Measurements from ENCODE around the gene RAB27A. TPM values are rescaled to one million over a fixed set of nuclear protein-coding genes. Genes with fewer than 3 reads are reported as not detected.
"Not testable (repeated sequence)": the region's sequence is repeated elsewhere in the genome, so short reads cannot be mapped to it uniquely, and the experiment has no call there.

RAB27A gene
- total RNA-seq, 1 donor from 2014 or later: 3.7 TPM

GRCh38 chr15:55283379-55284147, 6.0 kb downstream of the RAB27A start:
- Histone ChIP-seq H3K4me1 (ENCODE audit: control insufficient read depth in 3 of 3, insufficient read depth in 3 of 3, low read length in 3 of 3) (no peaks in the 10 kb centered on the region), H3K9ac (ENCODE audit: low read depth in 1 of 3, low read length in 3 of 3) (no peak overlapping the region), H3K36me3 (ENCODE audit: control insufficient read depth in 3 of 3, insufficient read depth in 3 of 3, low read length in 3 of 3) (no peaks in the 10 kb centered on the region), H3K27ac (ENCODE audit: low read depth, low read length) (no peak overlapping the region), H3K4me3 (ENCODE audit: low read length in 3 of 3) (no peak overlapping the region), H3K27me3 (ENCODE audit: control insufficient read depth in 3 of 3, insufficient read depth in 3 of 3, low read length in 3 of 3) (no peaks in the 10 kb centered on the region), H3K9me3 (ENCODE audit: control insufficient read depth in 3 of 3, low read length in 3 of 3) (no peaks in the 10 kb centered on the region)

DNA sequence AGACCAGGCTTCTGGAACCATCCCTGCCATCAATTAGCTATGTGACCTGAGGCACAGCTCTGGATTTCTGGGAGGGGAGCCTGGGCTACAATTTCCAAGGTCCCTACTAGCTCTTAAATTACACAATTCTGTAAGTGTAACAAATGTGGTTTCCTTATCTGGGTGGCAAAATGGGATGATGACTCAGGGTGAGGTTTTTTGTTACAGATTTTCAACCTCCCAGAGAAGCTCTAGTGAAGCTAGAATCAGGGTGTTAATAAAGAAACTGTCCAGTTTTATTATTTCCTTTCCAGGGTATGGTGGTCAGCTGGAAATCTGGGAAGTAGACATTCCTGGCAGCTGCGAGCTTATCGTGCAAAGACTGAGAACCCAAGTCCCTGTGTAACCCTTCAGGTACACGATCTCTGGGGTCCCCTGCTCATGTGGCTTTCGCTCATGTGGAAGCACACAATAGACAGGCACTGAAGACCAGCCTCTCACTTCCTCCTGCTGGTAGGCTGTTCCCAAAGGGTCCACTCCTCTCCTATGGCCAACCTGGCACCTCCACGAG, 7.3 kb downstream of the RAB27A start:
- H3K4me3 ChIP-seq (ENCODE audit: low read length in 3 of 3): no peak overlapping the region
- H3K9ac ChIP-seq (ENCODE audit: low read depth in 1 of 3, low read length in 3 of 3): no peak overlapping the region
- no peak overlapping the region for H3K27ac ChIP-seq (ENCODE audit: low read depth, low read length)
- H3K27me3 ChIP-seq (ENCODE audit: control insufficient read depth in 3 of 3, insufficient read depth in 3 of 3, low read length in 3 of 3): no peaks in the 10 kb centered on the region
- no peaks in the 10 kb centered on the region for H3K9me3 ChIP-seq (ENCODE audit: control insufficient read depth in 3 of 3, low read length in 3 of 3)
- H3K4me1 ChIP-seq (ENCODE audit: control insufficient read depth in 3 of 3, insufficient read depth in 3 of 3, low read length in 3 of 3): no peaks in the 10 kb centered on the region
- no peaks in the 10 kb centered on the region for H3K36me3 ChIP-seq (ENCODE audit: control insufficient read depth in 3 of 3, insufficient read depth in 3 of 3, low read length in 3 of 3)

GRCh38 chr15:55281517-55282228, 7.9 kb downstream of the RAB27A start:
- H3K4me3 ChIP-seq (ENCODE audit: low read length in 3 of 3): no peak overlapping the region
- no peak overlapping the region for H3K9ac ChIP-seq (ENCODE audit: low read depth in 1 of 3, low read length in 3 of 3)
- H3K27me3 ChIP-seq (ENCODE audit: control insufficient read depth in 3 of 3, insufficient read depth in 3 of 3, low read length in 3 of 3): no peaks in the 10 kb centered on the region
- H3K27ac ChIP-seq (ENCODE audit: low read depth, low read length): no peak overlapping the region
- H3K9me3 ChIP-seq (ENCODE audit: control insufficient read depth in 3 of 3, low read length in 3 of 3): no peaks in the 10 kb centered on the region
- H3K36me3 ChIP-seq (ENCODE audit: control insufficient read depth in 3 of 3, insufficient read depth in 3 of 3, low read length in 3 of 3): no peaks in the 10 kb centered on the region
- H3K4me1 ChIP-seq (ENCODE audit: control insufficient read depth in 3 of 3, insufficient read depth in 3 of 3, low read length in 3 of 3): no peaks in the 10 kb centered on the region

- H3K27ac ChIP-seq (ENCODE audit: low read depth, low read length); H3K9ac ChIP-seq (ENCODE audit: low read depth in 1 of 3, low read length in 3 of 3); H3K9me3 ChIP-seq (ENCODE audit: control insufficient read depth in 3 of 3, low read length in 3 of 3); H3K4me3 ChIP-seq (ENCODE audit: low read length in 3 of 3); H3K36me3 ChIP-seq (ENCODE audit: control insufficient read depth in 3 of 3, insufficient read depth in 3 of 3, low read length in 3 of 3); H3K4me1 ChIP-seq (ENCODE audit: control insufficient read depth in 3 of 3, insufficient read depth in 3 of 3, low read length in 3 of 3); H3K27me3 ChIP-seq (ENCODE audit: control insufficient read depth in 3 of 3, insufficient read depth in 3 of 3, low read length in 3 of 3): not testable (repeated sequence)
Observed at GRCh38 chr15:55280589-55280988, 9.0 kb downstream of the RAB27A start.

- Histone ChIP-seq H3K36me3 (ENCODE audit: control insufficient read depth in 3 of 3, insufficient read depth in 3 of 3, low read length in 3 of 3) (no peaks in the 10 kb centered on the region), H3K27me3 (ENCODE audit: control insufficient read depth in 3 of 3, insufficient read depth in 3 of 3, low read length in 3 of 3) (no peaks in the 10 kb centered on the region), H3K4me3 (ENCODE audit: low read length in 3 of 3) (no peak overlapping the region), H3K4me1 (ENCODE audit: control insufficient read depth in 3 of 3, insufficient read depth in 3 of 3, low read length in 3 of 3) (no peaks in the 10 kb centered on the region), H3K9me3 (ENCODE audit: control insufficient read depth in 3 of 3, low read length in 3 of 3) (no peaks in the 10 kb centered on the region), H3K27ac (ENCODE audit: low read depth, low read length) (no peak overlapping the region), H3K9ac (ENCODE audit: low read depth in 1 of 3, low read length in 3 of 3) (no peak overlapping the region)
Observed at GRCh38 chr15:55279746-55280351, 9.8 kb downstream of the RAB27A start.

DNA sequence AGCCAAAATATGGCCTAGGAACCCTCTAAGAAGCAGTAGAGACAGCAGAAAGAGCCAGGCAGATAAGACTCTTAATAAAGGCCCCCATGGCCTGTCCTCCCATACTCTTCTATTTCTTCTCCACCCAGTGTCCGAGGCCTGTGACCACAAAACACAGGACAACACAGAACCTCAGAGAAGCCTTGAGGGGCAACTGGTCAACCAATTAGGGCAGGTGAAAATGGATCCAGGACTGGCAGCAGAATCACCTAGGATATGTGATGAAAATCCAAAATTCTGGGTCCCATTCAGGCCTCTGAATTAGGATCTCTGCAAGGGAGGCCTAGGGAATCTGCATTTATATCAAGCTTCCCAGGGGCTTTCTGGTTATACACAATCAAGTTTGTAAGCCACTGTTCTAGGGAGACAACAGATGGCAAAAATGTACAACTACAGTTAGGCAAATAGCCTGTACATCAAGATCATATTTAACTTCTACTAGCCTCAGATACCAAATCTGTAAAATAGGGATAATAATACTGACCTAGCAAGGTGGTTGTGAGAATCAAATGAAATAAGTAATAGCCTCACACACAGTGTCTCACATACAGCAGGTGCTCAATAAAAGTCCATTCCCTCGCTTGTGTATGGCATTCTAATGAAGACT, 10.4 kb downstream of the RAB27A start:
- Histone ChIP-seq H3K9me3 (ENCODE audit: control insufficient read depth in 3 of 3, low read length in 3 of 3) (no peaks in the 10 kb centered on the region), H3K9ac (ENCODE audit: low read depth in 1 of 3, low read length in 3 of 3) (no peak overlapping the region), H3K27ac (ENCODE audit: low read depth, low read length) (no peak overlapping the region), H3K4me1 (ENCODE audit: control insufficient read depth in 3 of 3, insufficient read depth in 3 of 3, low read length in 3 of 3) (no peaks in the 10 kb centered on the region), H3K27me3 (ENCODE audit: control insufficient read depth in 3 of 3, insufficient read depth in 3 of 3, low read length in 3 of 3) (no peaks in the 10 kb centered on the region), H3K36me3 (ENCODE audit: control insufficient read depth in 3 of 3, insufficient read depth in 3 of 3, low read length in 3 of 3) (no peaks in the 10 kb centered on the region), H3K4me3 (ENCODE audit: low read length in 3 of 3) (no peak overlapping the region)

DNA sequence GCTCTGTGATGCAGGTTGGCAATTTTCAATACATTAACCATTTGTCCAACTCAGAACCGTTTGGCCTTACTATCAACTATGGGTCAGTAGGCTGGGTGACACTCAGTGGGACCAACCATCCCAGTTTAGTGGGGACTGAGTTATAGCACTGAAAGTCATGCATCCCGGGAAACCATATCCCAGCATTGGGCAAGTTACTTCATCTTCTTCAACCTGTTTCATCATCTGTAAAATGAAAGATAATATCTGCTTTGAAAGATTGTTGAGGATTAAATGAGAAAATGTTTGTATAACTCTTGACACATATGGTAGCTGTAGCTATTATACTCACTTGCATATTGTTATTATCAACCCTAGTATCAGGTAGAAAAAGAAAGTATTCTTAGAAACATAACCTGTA, 11.9 kb downstream of the RAB27A start:
- Histone ChIP-seq H3K36me3 (ENCODE audit: control insufficient read depth in 3 of 3, insufficient read depth in 3 of 3, low read length in 3 of 3) (no peaks in the 10 kb centered on the region), H3K9me3 (ENCODE audit: control insufficient read depth in 3 of 3, low read length in 3 of 3) (no peaks in the 10 kb centered on the region), H3K27me3 (ENCODE audit: control insufficient read depth in 3 of 3, insufficient read depth in 3 of 3, low read length in 3 of 3) (no peaks in the 10 kb centered on the region), H3K9ac (ENCODE audit: low read depth in 1 of 3, low read length in 3 of 3) (no peak overlapping the region), H3K27ac (ENCODE audit: low read depth, low read length) (no peak overlapping the region), H3K4me1 (ENCODE audit: control insufficient read depth in 3 of 3, insufficient read depth in 3 of 3, low read length in 3 of 3) (no peaks in the 10 kb centered on the region), H3K4me3 (ENCODE audit: low read length in 3 of 3) (no peak overlapping the region)

DNA sequence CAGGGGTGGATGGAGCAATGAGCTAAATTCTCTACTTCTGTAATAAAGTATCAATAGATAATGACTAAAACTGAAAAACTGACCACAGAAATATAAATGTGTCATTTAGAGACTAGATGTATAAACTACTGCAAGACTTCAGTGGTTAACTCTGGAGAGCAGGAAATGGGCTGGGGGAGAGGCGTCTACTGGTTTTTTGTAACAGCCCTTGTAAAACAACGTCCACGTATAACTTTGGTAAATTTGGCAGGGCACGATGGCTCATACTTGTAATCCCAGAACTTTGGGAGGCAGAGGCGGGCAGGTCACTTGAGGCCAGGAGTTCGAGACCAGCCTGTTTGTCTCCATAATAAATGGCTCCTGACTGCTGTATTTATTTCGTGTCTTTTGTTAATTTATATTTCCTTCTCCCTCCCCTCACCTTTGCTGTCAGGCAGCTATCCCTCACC, 12.5 kb downstream of the RAB27A start:
- no peak overlapping the region for H3K4me3 ChIP-seq (ENCODE audit: low read length in 3 of 3)
- no peak overlapping the region for H3K9ac ChIP-seq (ENCODE audit: low read depth in 1 of 3, low read length in 3 of 3)
- H3K9me3 ChIP-seq (ENCODE audit: control insufficient read depth in 3 of 3, low read length in 3 of 3): no peaks in the 10 kb centered on the region
- H3K27ac ChIP-seq (ENCODE audit: low read depth, low read length): no peak overlapping the region
- no peaks in the 10 kb centered on the region for H3K27me3 ChIP-seq (ENCODE audit: control insufficient read depth in 3 of 3, insufficient read depth in 3 of 3, low read length in 3 of 3)
- no peaks in the 10 kb centered on the region for H3K4me1 ChIP-seq (ENCODE audit: control insufficient read depth in 3 of 3, insufficient read depth in 3 of 3, low read length in 3 of 3)
- no peaks in the 10 kb centered on the region for H3K36me3 ChIP-seq (ENCODE audit: control insufficient read depth in 3 of 3, insufficient read depth in 3 of 3, low read length in 3 of 3)

DNA sequence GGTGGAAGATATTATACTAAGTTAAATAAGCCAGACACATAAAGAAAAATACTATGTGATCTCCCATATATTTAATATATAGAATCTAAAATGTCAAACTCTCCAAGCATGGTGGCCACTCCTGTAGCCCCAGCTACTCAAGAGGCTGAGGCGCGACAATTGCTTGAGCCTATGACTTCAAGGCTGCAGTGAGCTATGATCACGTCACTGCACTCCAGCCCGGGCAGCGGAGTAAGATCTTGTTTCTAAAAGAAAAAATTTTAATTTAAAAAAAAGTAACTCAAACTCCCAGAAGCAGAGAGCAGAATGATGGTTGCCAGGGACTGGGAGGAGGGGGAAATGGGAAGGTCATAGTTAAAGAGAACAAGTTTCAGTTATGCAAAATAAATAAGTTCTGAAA, 13.3 kb downstream of the RAB27A start:
- H3K4me1 ChIP-seq (ENCODE audit: control insufficient read depth in 3 of 3, insufficient read depth in 3 of 3, low read length in 3 of 3): no peaks in the 10 kb centered on the region
- H3K27ac ChIP-seq (ENCODE audit: low read depth, low read length): no peak overlapping the region
- no peak overlapping the region for H3K4me3 ChIP-seq (ENCODE audit: low read length in 3 of 3)

More for the DNA sequence above, 13.3 kb downstream of the RAB27A start:
- no peak overlapping the region for H3K9ac ChIP-seq (ENCODE audit: low read depth in 1 of 3, low read length in 3 of 3)
- H3K36me3 ChIP-seq (ENCODE audit: control insufficient read depth in 3 of 3, insufficient read depth in 3 of 3, low read length in 3 of 3): no peaks in the 10 kb centered on the region
- H3K27me3 ChIP-seq (ENCODE audit: control insufficient read depth in 3 of 3, insufficient read depth in 3 of 3, low read length in 3 of 3): no peaks in the 10 kb centered on the region
- no peaks in the 10 kb centered on the region for H3K9me3 ChIP-seq (ENCODE audit: control insufficient read depth in 3 of 3, low read length in 3 of 3)

Measured in skeletal muscle tissue (tissue), 4 donors.